HepG2 (cell line): ENCODE results near the gene BTN1A1. TPM values are rescaled to one million over a fixed set of nuclear protein-coding genes. Genes with fewer than 3 reads are reported as not detected.

ENCODE experiments used
- ATAC-seq: fragments of 200-7000 bp; cut with Tn5 transposase; 3 replicates; pipeline ENCODE4 v1.9.1; 2020; ENCODE audit warnings: mild to moderate bottlenecking, moderate library complexity
- BruUV-seq: library from RNA; stranded (reverse); fragments of 400-500 nt; replicated peaks from 2 replicates; lab custom pipeline; 2021; lab: Mats Ljungman, UMichigan
- CTCF ChIA-PET: fragments of 300-600 bp; formaldehyde crosslinking; extraction: SDS; loops from one replicate; lab custom pipeline; 2021; ENCODE audit warnings: low total read pairs, inconsistent platforms, low intra/inter-chr PET ratio; lab: Yijun Ruan, JAX
- POLR2A ChIA-PET: fragments of 350-600 bp; sonication (Branson Sonifier 250); formaldehyde crosslinking; loops from one replicate; lab custom pipeline; 2020; ENCODE audit warnings: antibody characterized with exemption, inconsistent platforms; lab: Yijun Ruan, JAX
- DNase-seq: peaks from one replicate; pipeline ENCODE4 v3.0.0-alpha.2; 2015; ENCODE audit warnings: low spot score
- FAIRE-seq: peaks from 3 replicates; lab custom pipeline; 2011; peaks lifted over from hg19 to GRCh38; lab: Jason Lieb, UNC
- H2AFZ ChIP-seq: one replicate; pipeline ENCODE4 v1.6.1; 2011; ENCODE audit warnings: low read length, inconsistent platforms
- H3K27ac ChIP-seq: fragments of 300-600 bp; 3 replicates; pipeline ENCODE4 v1.8.0; 2011; ENCODE audit warnings: mixed run types, mild to moderate bottlenecking, mixed read lengths, low read length, inconsistent platforms; ENCODE audit not compliant: insufficient read depth; ENCODE audit errors: extremely low read length
- H3K27me3 ChIP-seq, 2 experiments: fragments of 200-600 bp in 1 of 2; 2 replicates in 1 of 2; 3 replicates in 1 of 2; pipeline versions ENCODE4 v1.6.0 to v1.8.0; 2011; ENCODE audit warnings: low read length in 2 of 2, mild to moderate bottlenecking in 2 of 2, moderate library complexity in 2 of 2, inconsistent platforms in 1 of 2; ENCODE audit not compliant: insufficient read depth in 2 of 2, control insufficient read depth in 1 of 2
- H3K36me3 ChIP-seq, 2 experiments: fragments of 200-600 bp in 1 of 2; replicated peaks in 1 of 2; 2 replicates in 1 of 2; 3 replicates in 1 of 2; pipeline versions ENCODE4 v1.5.1 to v1.8.0; 2011; ENCODE audit warnings: low read length in 2 of 2, inconsistent platforms in 1 of 2; ENCODE audit not compliant: insufficient read depth in 2 of 2, control insufficient read depth in 1 of 2
- H3K4me1 ChIP-seq: 2 replicates; pipeline ENCODE4 v1.5.1; 2012; ENCODE audit warnings: low read length, inconsistent platforms; ENCODE audit not compliant: insufficient read depth
- H3K4me2 ChIP-seq: 2 replicates; pipeline ENCODE4 v1.6.0; 2011; ENCODE audit warnings: low read depth, low read length, inconsistent platforms
- H3K4me3 ChIP-seq, 3 experiments: fragments of 200-600 bp in 1 of 3; sonication (generic), shearing (Covaris generic) in 1 of 3; replicated peaks in 1 of 3; 2 replicates each; pipeline ENCODE4 v1.5.1; 2011 to 2016; ENCODE audit warnings: low read length in 3 of 3, inconsistent platforms in 2 of 3, low read depth in 2 of 3, mild to moderate bottlenecking in 2 of 3, control low read depth in 1 of 3, mixed read lengths in 1 of 3; ENCODE audit not compliant: insufficient read depth in 1 of 3
- H3K79me2 ChIP-seq: one replicate; pipeline ENCODE4 v1.6.1; 2011; ENCODE audit warnings: low read length, inconsistent platforms; ENCODE audit not compliant: insufficient read depth
- H3K9ac ChIP-seq: 2 replicates; pipeline ENCODE4 v1.6.0; 2011; ENCODE audit warnings: mild to moderate bottlenecking, low read depth, low read length, inconsistent platforms; ENCODE audit not compliant: insufficient read depth
- H3K9me3 ChIP-seq: 2 replicates; pipeline ENCODE4 v1.5.1; 2012; ENCODE audit warnings: mild to moderate bottlenecking, low read length
- H4K20me1 ChIP-seq: 2 replicates; pipeline ENCODE4 v1.6.0; 2011; ENCODE audit warnings: inconsistent platforms, mild to moderate bottlenecking, low read length, moderate library complexity; ENCODE audit not compliant: insufficient read depth
- ATF3 ChIP-seq: sonication (generic); formaldehyde crosslinking; IDR thresholded peaks from 2 replicates; pipeline ENCODE4 v1.4.0; 2020; ENCODE audit warnings: missing genetic modification reagents
- NFAT5 ChIP-seq: sonication (generic); formaldehyde crosslinking; IDR thresholded peaks from 2 replicates; pipeline ENCODE4 v1.4.0; 2020; ENCODE audit warnings: missing genetic modification reagents
- NR2C2 ChIP-seq: sonication (generic); formaldehyde crosslinking; IDR thresholded peaks from 2 replicates; pipeline ENCODE4 v1.4.0; 2020; ENCODE audit warnings: missing genetic modification reagents, mild to moderate bottlenecking, moderate library complexity, borderline replicate concordance
- PAWR ChIP-seq: sonication (generic); formaldehyde crosslinking; IDR thresholded peaks from 2 replicates; pipeline ENCODE4 v1.4.0; 2020; ENCODE audit warnings: missing genetic modification reagents, mild to moderate bottlenecking, borderline replicate concordance
- ZBTB49 ChIP-seq: sonication (generic); formaldehyde crosslinking; IDR thresholded peaks from 2 replicates; pipeline ENCODE4 v1.4.0; 2020; ENCODE audit warnings: missing genetic modification reagents, borderline replicate concordance
- ZNF138 ChIP-seq: sonication (generic); formaldehyde crosslinking; IDR thresholded peaks from 2 replicates; pipeline ENCODE4 v1.5.0; 2020; ENCODE audit warnings: mild to moderate bottlenecking, low read depth, missing genetic modification reagents
- ZNF350 ChIP-seq: sonication (generic); formaldehyde crosslinking; IDR thresholded peaks from 2 replicates; pipeline ENCODE4 v1.4.0; 2020; ENCODE audit warnings: mild to moderate bottlenecking, low read depth, missing genetic modification reagents, borderline replicate concordance
- WGBS: methylation state at CpG from one replicate; pipeline ENCODE4 v1.1.6; 2017; ENCODE audit warnings: low lambda C conversion rate; 5-methylcytosine and 5-hydroxymethylcytosine counted together
- in situ Hi-C: cut with HindIII; loops from 2 replicates; pipeline ENCODE4 v1.10.0; 2017; ENCODE audit warnings: low pct_unique_long_range_greater_than_20kb; ENCODE audit not compliant: extremely low pct_ligation_motif_present
- intact Hi-C: fragments of 100-400 bp; cut with micrococcal nuclease; formaldehyde crosslinking; loops from one replicate; pipeline ENCODE4 v1.10.0; 2022; ENCODE audit not compliant: unreplicated experiment
- polyA plus RNA-seq, 8 experiments: library from polyadenylated mRNA; depleted of rRNA in 3 of 8; stranded (reverse) in 7 of 8; unstranded in 1 of 8; fragments of >200 nt; fragmentation: Illumina TruSeq in 4 of 8; extraction: Trizol in 4 of 8; gene quantifications; 2 replicates each; pipeline versions ENCODE4 v1.2.1 to v1.2.3, GENCODE V29; 2011 to 2016; ENCODE audit warnings: low read depth in 4 of 8, missing spikeins in 1 of 8, mixed read lengths in 1 of 8; ENCODE audit not compliant: insufficient read depth in 1 of 8
- total RNA-seq, 5 experiments: library from RNA; depleted of rRNA; stranded (reverse); fragments of >200 nt; fragmentation: Illumina TruSeq; extraction: Trizol; gene quantifications; 2 replicates each; pipeline ENCODE4 v1.2.3, GENCODE V29; 2016; ENCODE audit warnings: low read depth in 1 of 5

BTN1A1 gene
- total and polyA plus RNA-seq, 2 of the 13 experiments (the other 11 are each of a cell fraction or from before 2014, with no cell fraction given): 0.04 TPM; not detected in 1

DNA sequence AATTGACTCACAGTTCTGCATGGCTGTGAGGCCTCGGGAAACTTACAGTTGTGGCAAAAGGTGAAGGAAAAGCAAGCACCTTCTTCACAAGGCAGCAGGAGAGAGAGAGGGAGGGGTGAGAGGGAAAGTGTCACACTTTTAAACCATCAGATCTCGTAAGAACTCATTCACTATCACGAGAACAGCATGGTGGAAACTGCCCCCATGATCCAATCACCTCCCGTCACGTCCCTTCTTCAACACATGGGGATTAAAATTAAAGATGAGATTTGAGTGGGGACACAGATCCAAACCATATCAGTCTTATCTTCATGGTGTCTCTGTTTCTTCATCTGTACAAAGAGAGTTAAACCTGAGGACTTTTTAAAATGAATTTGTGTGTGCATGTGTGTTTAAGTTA, 13.7 kb upstream of the BTN1A1 start (continued):
- no peak for TF ChIP-seq NFAT5 (CRISPR knock-in tag)
- no peak for TF ChIP-seq PAWR (CRISPR knock-in tag)
- no peak for TF ChIP-seq ZBTB49 (CRISPR knock-in tag)
- no peak for TF ChIP-seq NR2C2 (CRISPR knock-in tag)
- TF ChIP-seq, all 625 proteins: peak for 0

DNA sequence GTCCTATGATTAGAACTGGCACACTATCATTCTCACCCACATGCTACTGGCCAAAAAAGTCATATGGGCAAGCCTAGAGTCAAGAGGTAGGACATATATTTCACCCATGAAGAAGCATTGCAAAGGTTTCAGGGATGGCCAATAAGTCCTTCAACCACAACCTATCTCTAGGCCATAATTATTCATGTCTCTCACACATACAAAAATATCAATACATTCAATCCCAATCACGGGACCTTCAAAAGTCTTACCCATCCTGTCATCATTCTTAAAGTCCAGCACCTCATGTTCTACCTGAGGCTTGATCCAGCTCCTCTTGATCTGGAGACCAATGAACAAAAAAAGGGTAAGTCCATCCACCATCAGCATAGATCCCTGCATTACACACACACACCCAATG, 12.6 kb upstream of the BTN1A1 start:
- no peak for DNase-seq
- Histone ChIP-seq H3K79me2 (no peaks in the 10 kb centered on the region), H3K4me1 (peaks cover 5% of the 10 kb centered on the region; the same call in 1 of the 2 replicates), H3K27me3 (no peaks in the 10 kb centered on the region), H3K27ac (no peak overlapping the region), H3K4me2 (no peak overlapping the region), H3K36me3 (no peaks in the 10 kb centered on the region), H2AFZ (no peak overlapping the region), H3K9ac (no peak overlapping the region), H3K9me3 (no peaks in the 10 kb centered on the region), H4K20me1 (no peaks in the 10 kb centered on the region), H3K4me3 (no peak overlapping the region)
- TF ChIP-seq ATF3 (CRISPR knock-in tag): no peak
- no peak for TF ChIP-seq ZNF350 (CRISPR knock-in tag)
- no peak for TF ChIP-seq ZNF138 (CRISPR knock-in tag)
- 76% methylated on average over 1 of the region's 1 CpG for WGBS
- no peak for ATAC-seq
- intact Hi-C loops (no loop called here), in situ Hi-C loops (no loop called here)
- BruUV-seq: no TSS peak
- no peak for FAIRE-seq
- ChIA-PET CTCF (no interaction called here), POLR2A (no interaction called here)
